Astrocyte (in vitro differentiated cells and primary cell): Measurements from ENCODE around the gene TFE3. TPM values are rescaled to one million over a fixed set of nuclear protein-coding genes. Genes with fewer than 3 reads are reported as not detected.

Experiments used
- DNase-seq: peaks from one replicate; pipeline ENCODE4 v3.0.0-alpha.2; 2010; ENCODE audit warnings: low read depth
- FAIRE-seq: peaks from 2 replicates; lab custom pipeline; 2011; peaks lifted over from hg19 to GRCh38; lab: Jason Lieb, UNC
- H2AFZ ChIP-seq: 2 replicates; pipeline ENCODE4 v1.6.0; 2012; ENCODE audit warnings: low read depth, low read length, inconsistent platforms
- H3K27ac ChIP-seq: 2 replicates; pipeline ENCODE4 v1.5.1; 2011; ENCODE audit warnings: low read depth, low read length, inconsistent platforms
- H3K27me3 ChIP-seq: 2 replicates; pipeline ENCODE4 v1.6.0; 2011; ENCODE audit warnings: low read length, inconsistent platforms; ENCODE audit not compliant: insufficient read depth
- H3K36me3 ChIP-seq: 2 replicates; pipeline ENCODE4 v1.5.1; 2011; ENCODE audit warnings: low read length, inconsistent platforms; ENCODE audit not compliant: insufficient read depth
- H3K4me1 ChIP-seq: 2 replicates; pipeline ENCODE4 v1.5.1; 2011; ENCODE audit warnings: low read length, inconsistent platforms; ENCODE audit not compliant: insufficient read depth
- H3K4me2 ChIP-seq: 2 replicates; pipeline ENCODE4 v1.6.0; 2012; ENCODE audit warnings: low read length, inconsistent platforms
- H3K4me3 ChIP-seq: 2 replicates; pipeline ENCODE4 v1.5.1; 2011; ENCODE audit warnings: low read depth, mild to moderate bottlenecking, low read length, inconsistent platforms; ENCODE audit not compliant: insufficient read depth
- H3K79me2 ChIP-seq: 2 replicates; pipeline ENCODE4 v1.6.0; 2012; ENCODE audit warnings: mild to moderate bottlenecking, low read length, inconsistent platforms; ENCODE audit not compliant: insufficient read depth
- H3K9ac ChIP-seq: 2 replicates; pipeline ENCODE4 v1.6.0; 2012; ENCODE audit warnings: mild to moderate bottlenecking, low read length, inconsistent platforms
- H3K9me3 ChIP-seq: 2 replicates; pipeline ENCODE4 v1.5.1; 2012; ENCODE audit warnings: low read depth, mild to moderate bottlenecking, low read length, inconsistent platforms; ENCODE audit not compliant: insufficient read depth
- H4K20me1 ChIP-seq: 2 replicates; pipeline ENCODE4 v1.6.0; 2012; ENCODE audit warnings: low read length, inconsistent platforms; ENCODE audit not compliant: insufficient read depth
- H3K27ac Mint-ChIP-seq: one replicate; pipeline ENCODE4 v1.8.0; 2021; ENCODE audit warnings: mild to moderate bottlenecking, mixed read lengths; ENCODE audit not compliant: unreplicated experiment
- H3K27me3 Mint-ChIP-seq: one replicate; pipeline ENCODE4 v1.8.0; 2021; ENCODE audit warnings: low read depth, mixed read lengths; ENCODE audit not compliant: unreplicated experiment
- H3K36me3 Mint-ChIP-seq: one replicate; pipeline ENCODE4 v1.8.0; 2021; ENCODE audit warnings: low read depth, mixed read lengths; ENCODE audit not compliant: unreplicated experiment
- H3K4me1 Mint-ChIP-seq: one replicate; pipeline ENCODE4 v1.8.0; 2021; ENCODE audit warnings: low read depth, mixed read lengths; ENCODE audit not compliant: unreplicated experiment
- H3K4me3 Mint-ChIP-seq: one replicate; pipeline ENCODE4 v1.8.0; 2021; ENCODE audit warnings: mild to moderate bottlenecking, moderate library complexity, mixed read lengths; ENCODE audit not compliant: unreplicated experiment
- H3K9me3 Mint-ChIP-seq: one replicate; pipeline ENCODE4 v1.8.0; 2021; ENCODE audit warnings: mild to moderate bottlenecking, mixed read lengths; ENCODE audit not compliant: unreplicated experiment
- CTCF ChIP-seq: IDR thresholded peaks from 2 replicates; pipeline ENCODE4 v1.5.1; 2011; ENCODE audit warnings: low read depth, mild to moderate bottlenecking, inconsistent platforms, low read length, moderate library complexity; ENCODE audit not compliant: insufficient read depth
- EZH2 ChIP-seq: IDR thresholded peaks from 2 replicates; pipeline ENCODE4 v1.6.1; 2012; ENCODE audit warnings: mild to moderate bottlenecking, low read length, inconsistent platforms; ENCODE audit not compliant: insufficient read depth
- total RNA-seq: library from RNA; stranded (reverse); gene quantifications from 2 replicates; pipeline ENCODE4 v1.2.1, GENCODE V29; 2021

TFE3 gene
- total RNA-seq, 1 donor from 2014 or later: 53.4 TPM

- Histone ChIP-seq H3K9me3 (no peaks in the 10 kb centered on the region), H3K4me1 (peaks cover 8% of the 10 kb centered on the region), H3K36me3 (no peaks in the 10 kb centered on the region), H3K27ac (no peak overlapping the region), H3K9ac (no peak overlapping the region), H4K20me1 (peaks cover 9% of the 10 kb centered on the region), H3K4me3 (no peak overlapping the region), H3K79me2 (peaks cover 15% of the 10 kb centered on the region), H2AFZ (no peak overlapping the region), H3K27me3 (no peaks in the 10 kb centered on the region), H3K4me2 (peak overlapping the region; percentile 91)
- no peak for DNase-seq
- no peak for FAIRE-seq
- Mint-ChIP-seq H3K27me3 (no peaks in the 10 kb centered on the region), H3K9me3 (no peaks in the 10 kb centered on the region), H3K36me3 (peaks cover 8% of the 10 kb centered on the region), H3K27ac (no peak overlapping the region), H3K4me1 (peaks cover 8% of the 10 kb centered on the region), H3K4me3 (peak overlapping the region; percentile 99)
- no peak for TF ChIP-seq CTCF
- no peak for TF ChIP-seq EZH2
Measured at GRCh38 chrX:49000636-49001035, 42.5 kb downstream of the TFE3 start.

- H3K79me2 ChIP-seq: peaks cover 15% of the 10 kb centered on the region
- Mint-ChIP-seq H3K4me1 (peaks cover 8% of the 10 kb centered on the region), H3K4me3 (no peak overlapping the region), H3K27me3 (no peaks in the 10 kb centered on the region), H3K36me3 (peaks cover 8% of the 10 kb centered on the region), H3K27ac (no peak overlapping the region), H3K9me3 (no peaks in the 10 kb centered on the region)
- no peak overlapping the region for H3K4me3 ChIP-seq
- H3K4me1 ChIP-seq: peaks cover 8% of the 10 kb centered on the region
- H2AFZ ChIP-seq: no peak overlapping the region
- no peak for DNase-seq
- no peaks in the 10 kb centered on the region for H3K27me3 ChIP-seq
- TF ChIP-seq EZH2: no peak
- no peak for TF ChIP-seq CTCF
- H3K4me2 ChIP-seq: no peak overlapping the region
- H3K9ac ChIP-seq: no peak overlapping the region
- FAIRE-seq: no peak
- no peaks in the 10 kb centered on the region for H3K9me3 ChIP-seq
- peaks cover 9% of the 10 kb centered on the region for H4K20me1 ChIP-seq
- H3K36me3 ChIP-seq: no peaks in the 10 kb centered on the region
- H3K27ac ChIP-seq: no peak overlapping the region
Measured at GRCh38 chrX:48999030-48999429, 44.1 kb downstream of the TFE3 start.

GRCh38 chrX:48998391-48998790 is 44.8 kb downstream of the TFE3 start:
- H3K4me3 ChIP-seq: no peak overlapping the region
- Mint-ChIP-seq H3K4me3 (peak overlapping the region; percentile 69), H3K4me1 (peaks cover 8% of the 10 kb centered on the region), H3K36me3 (peaks cover 8% of the 10 kb centered on the region), H3K27me3 (no peaks in the 10 kb centered on the region), H3K27ac (no peak overlapping the region), H3K9me3 (no peaks in the 10 kb centered on the region)
- no peak overlapping the region for H3K4me2 ChIP-seq
- no peak overlapping the region for H2AFZ ChIP-seq
- no peak overlapping the region for H3K27ac ChIP-seq
- TF ChIP-seq CTCF (no peak), EZH2 (no peak)
- no peak for FAIRE-seq
- no peak for DNase-seq
- H3K4me1 ChIP-seq: peaks cover 8% of the 10 kb centered on the region
- H4K20me1 ChIP-seq: peaks cover 9% of the 10 kb centered on the region
- no peaks in the 10 kb centered on the region for H3K27me3 ChIP-seq
- no peaks in the 10 kb centered on the region for H3K36me3 ChIP-seq
- H3K79me2 ChIP-seq: peaks cover 15% of the 10 kb centered on the region
- no peaks in the 10 kb centered on the region for H3K9me3 ChIP-seq
- H3K9ac ChIP-seq: no peak overlapping the region
